Tibial nerve (tissue), 4 donors: Measurements from ENCODE around the gene CCR5. TPM values are rescaled to one million over a fixed set of nuclear protein-coding genes. Genes with fewer than 3 reads are reported as not detected.
"Not testable (repeated sequence)": the region's sequence is repeated elsewhere in the genome, so short reads cannot be mapped to it uniquely, and the experiment has no call there.

Experiments used
- DNase-seq, 2 donors: peaks; one replicate each; pipeline ENCODE4 v3.0.0-alpha.2; 2019; ENCODE audit warnings: low spot score in 2 of 2
- H3K27ac ChIP-seq, 4 donors: fragments of 200-600 bp; sonication (generic) in 3 of 4; one replicate each; pipeline ENCODE4 v1.5.1; 2017 to 2019; ENCODE audit warnings: mild to moderate bottlenecking in 1 of 4
- H3K27me3 ChIP-seq, 2 donors: fragments of 200-600 bp; sonication (generic) in 1 of 2; one replicate each; pipeline versions ENCODE4 v1.5.1 to v1.6.0; 2017 to 2019
- H3K36me3 ChIP-seq, 3 donors: fragments of 200-600 bp; sonication (generic); one replicate each; pipeline ENCODE4 v1.5.1; 2018 to 2019
- H3K4me1 ChIP-seq, 4 donors: fragments of 200-600 bp; sonication (generic) in 3 of 4; one replicate each; pipeline ENCODE4 v1.5.1; 2017 to 2019
- H3K4me3 ChIP-seq, 4 donors: fragments of 200-600 bp; sonication (generic) in 3 of 4; one replicate each; pipeline ENCODE4 v1.5.1; 2017 to 2019; ENCODE audit warnings: mild to moderate bottlenecking in 1 of 4, moderate library complexity in 1 of 4
- H3K9me3 ChIP-seq, 4 donors: fragments of 200-600 bp; sonication (generic) in 3 of 4; one replicate each; pipeline ENCODE4 v1.5.1; 2017 to 2019
- CTCF ChIP-seq, 5 experiments: fragments of 200-600 bp in 3 of 5; fragments of 450-650 bp in 2 of 5; sonication (generic) in 3 of 5; IDR thresholded peaks; one replicate each; pipeline ENCODE4 v1.5.1; 2016 to 2019; ENCODE audit warnings: antibody characterized with exemption in 5 of 5, mild to moderate bottlenecking in 3 of 5, moderate library complexity in 2 of 5
- EP300 ChIP-seq, 2 donors: sonication (generic); formaldehyde crosslinking; IDR thresholded peaks; one replicate each; pipeline ENCODE4 v1.6.1; 2017; ENCODE audit warnings: antibody characterized with exemption in 2 of 2, mild to moderate bottlenecking in 1 of 2
- POLR2A ChIP-seq, 2 donors: fragments of 450-650 bp; IDR thresholded peaks; one replicate each; pipeline ENCODE4 v1.6.1; 2017; ENCODE audit warnings: antibody characterized with exemption in 2 of 2, mild to moderate bottlenecking in 2 of 2, moderate library complexity in 2 of 2
- WGBS, 2 donors: methylation state at CpG; one replicate each; pipeline ENCODE4 v1.1.5; 2018; 5-methylcytosine and 5-hydroxymethylcytosine counted together
- total RNA-seq, 4 donors: library from RNA; depleted of rRNA; stranded (reverse); fragments of >200 nt; gene quantifications; one replicate each; pipeline ENCODE4 v1.1.0, GENCODE V29; 2016

Gene CCR5
- total RNA-seq = 1 to 10 TPM in 1 of 4 donors, under 1 TPM in 3; 0.22 to 1.2 (median 0.87) TPM

GRCh38 chr3:46370839-46371518 lies at the start of gene CCR5:
CCR5 (plus strand) TSS chr3:46370946; CDS start chr3:46372903, 1,957 bp downstream.
- H3K27ac ChIP-seq = peak within 1 kb of the TSS in 3 of 4 donors; percentile 9 to 40 (median 28)
- H3K4me1 ChIP-seq = no peaks in the 10 kb centered on the region
- 46 to 52% methylated on average over 5 of the region's 5 CpGs for WGBS, 2 donors
- H3K4me3 ChIP-seq = peak within 1 kb of the TSS in 2 of 4 donors; percentile 1 to 3
- no peaks in the 10 kb centered on the region for H3K27me3 ChIP-seq
- H3K9me3 ChIP-seq = no peaks in the 10 kb centered on the region
- H3K36me3 ChIP-seq = no peaks in the 10 kb centered on the region
- TF ChIP-seq EP300 (IDR thresholded peaks at IDR 0.05) (no peak), POLR2A (IDR thresholded peaks at IDR 0.05) (no peak), CTCF (IDR thresholded peaks at IDR 0.05) (no peak)
- no peak for DNase-seq

GRCh38 chr3:46321461-46322104 lies 49.2 kb upstream of the CCR5 start:
- no peaks in the 10 kb centered on the region for H3K4me1 ChIP-seq
- no peak overlapping the region for H3K27ac ChIP-seq
- TF ChIP-seq CTCF (IDR thresholded peaks at IDR 0.05) (no peak), EP300 (IDR thresholded peaks at IDR 0.05) (no peak), POLR2A (IDR thresholded peaks at IDR 0.05) (no peak)
- 82 to 86% methylated on average over 1 of the region's 1 CpG for WGBS, 2 donors
- no peaks in the 10 kb centered on the region for H3K36me3 ChIP-seq
- no peak overlapping the region for H3K4me3 ChIP-seq
- no peaks in the 10 kb centered on the region for H3K27me3 ChIP-seq
- no peak for DNase-seq
- H3K9me3 ChIP-seq = peaks cover 0 to 1% (median 0%) of the 10 kb centered on the region in 4 donors

DNA sequence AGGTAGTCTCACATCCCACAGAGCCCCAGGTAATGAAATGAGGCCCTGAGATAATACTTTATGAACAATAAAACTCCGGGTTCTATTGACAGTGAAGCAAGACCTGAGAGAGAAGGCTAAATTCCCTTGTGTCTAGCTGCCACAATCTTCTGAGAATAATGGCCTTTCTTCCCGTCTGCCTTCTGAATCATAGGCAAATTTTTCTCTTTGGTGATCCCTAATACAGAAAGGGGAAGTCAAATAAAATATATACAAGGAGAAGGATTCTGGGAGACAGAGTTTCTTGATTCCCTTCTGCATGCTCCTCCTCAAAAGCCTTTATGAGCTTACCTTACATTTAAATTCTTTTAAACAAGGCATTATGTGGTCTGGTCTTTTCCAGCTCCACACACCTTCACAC lies 46.7 kb upstream of the CCR5 start:
- 65 to 66% methylated on average over 2 of the region's 2 CpGs for WGBS, 2 donors
- no peaks in the 10 kb centered on the region for H3K27me3 ChIP-seq
- no peak for TF ChIP-seq EP300 (IDR thresholded peaks at IDR 0.05)
- TF ChIP-seq CTCF (IDR thresholded peaks at IDR 0.05) = no peak
- no peak for TF ChIP-seq POLR2A (IDR thresholded peaks at IDR 0.05)
- no peak overlapping the region for H3K4me3 ChIP-seq
- H3K4me1 ChIP-seq = no peaks in the 10 kb centered on the region
- no peaks in the 10 kb centered on the region for H3K36me3 ChIP-seq
- DNase-seq = no peak
- H3K9me3 ChIP-seq = peaks cover 0 to 9% (median 0%) of the 10 kb centered on the region in 4 donors
- no peak overlapping the region for H3K27ac ChIP-seq

GRCh38 chr3:46325645-46326300 lies 45.0 kb upstream of the CCR5 start:
- Histone ChIP-seq H3K36me3 (no peaks in the 10 kb centered on the region), H3K9me3 (peaks cover 0 to 9% (median 0%) of the 10 kb centered on the region in 4 donors), H3K4me1 (no peaks in the 10 kb centered on the region), H3K27ac (no peak overlapping the region), H3K4me3 (no peak overlapping the region), H3K27me3 (no peaks in the 10 kb centered on the region)
- WGBS, 2 donors = 72 to 92% methylated on average over 1 of the region's 1 CpG
- TF ChIP-seq CTCF (IDR thresholded peaks at IDR 0.05) = no peak
- TF ChIP-seq POLR2A (IDR thresholded peaks at IDR 0.05) = no peak
- no peak for TF ChIP-seq EP300 (IDR thresholded peaks at IDR 0.05)
- DNase-seq = no peak

DNA sequence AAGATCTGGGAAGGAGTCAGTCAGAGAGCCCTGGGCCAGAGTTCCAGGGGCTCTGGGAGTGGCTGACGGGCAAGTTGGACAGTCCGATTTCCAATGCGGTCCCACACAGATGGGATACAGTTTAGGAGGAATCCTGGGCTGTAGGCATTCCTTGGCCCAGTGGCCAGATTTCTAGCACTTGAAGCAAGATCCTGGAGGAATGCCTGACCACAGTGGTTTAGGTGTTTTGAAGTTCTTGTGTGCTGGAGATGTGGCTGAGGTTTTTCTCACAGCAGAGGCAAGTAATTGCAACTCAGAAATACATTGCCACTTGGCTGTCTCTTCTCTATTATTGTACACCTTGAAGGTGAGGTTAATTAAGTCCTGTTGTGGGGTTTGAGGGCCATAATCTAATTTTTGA lies 40.1 kb upstream of the CCR5 start:
- H3K9me3 ChIP-seq, H3K27me3 ChIP-seq, H3K27ac ChIP-seq, H3K36me3 ChIP-seq, H3K4me1 ChIP-seq, H3K4me3 ChIP-seq, DNase-seq: not testable (repeated sequence)
- 81 to 91% methylated on average over 3 of the region's 3 CpGs for WGBS, 2 donors
